ENCODE data around the gene PIN1. TPM values are rescaled to one million over a fixed set of nuclear protein-coding genes. Genes with fewer than 3 reads are reported as not detected.

Gene PIN1
- total and polyA plus RNA-seq, 2 experiments from 2014 or later: 102 to 124 TPM

- H3K9ac ChIP-seq: peak overlapping the region; percentile 77
- TF ChIP-seq EZH2phosphoT487 (IDR thresholded peaks at IDR 0.05; ENCODE audit: insufficient read depth, low read depth) (no peak), EZH2 (IDR thresholded peaks at IDR 0.05; ENCODE audit: insufficient read depth, poor library complexity, severe bottlenecking) (no peak)
- H2AFZ ChIP-seq: peak overlapping the region; percentile 95
- H3F3A ChIP-seq (ENCODE audit: insufficient read depth): peaks cover 24% of the 10 kb centered on the region
- H3K27ac ChIP-seq: peak overlapping the region; percentile 69
- peak; percentile 97 for DNase-seq
- WGBS, 2 experiments (ENCODE audit: low coverage in 1 of 2, low lambda C conversion rate in 2 of 2, missing lambda C conversion rate in 2 of 2): 3 to 4% methylated on average over 7 to 50 of the region's 50 CpGs
- peak overlapping the region; percentile 88 for H3K4me3 ChIP-seq
- H3K9me3 ChIP-seq (ENCODE audit: low read depth): no peaks in the 10 kb centered on the region
- H4K20me1 ChIP-seq (ENCODE audit: insufficient read depth): no peaks in the 10 kb centered on the region
- in situ Hi-C loops (cut with MboI): loop anchor here (25.0 kb wide), 1 partner anchor 479 kb away; the partner anchor contains the start of genes ZNF559 and ZNF699
- H3K27me3 ChIP-seq (replicated peaks; ENCODE audit: insufficient read depth): no peaks in the 10 kb centered on the region
- H3K9me2 ChIP-seq (ENCODE audit: insufficient read depth): no peaks in the 10 kb centered on the region
- peak overlapping the region; percentile 74 for H3K4me2 ChIP-seq (ENCODE audit: unreplicated experiment)
- no peaks in the 10 kb centered on the region for H3K79me2 ChIP-seq (ENCODE audit: insufficient read depth)
- H3K4me1 ChIP-seq (ENCODE audit: insufficient read depth): no peaks in the 10 kb centered on the region
- no peaks in the 10 kb centered on the region for H3K36me3 ChIP-seq (ENCODE audit: low read depth)
These were observed 43.4 kb upstream of the PIN1 start for GRCh38 chr19:9791552-9792205.

- H3K9ac ChIP-seq: peak overlapping the region; percentile 77
- H3K9me2 ChIP-seq (ENCODE audit: insufficient read depth): no peaks in the 10 kb centered on the region
- DNase-seq: peak; percentile 98
- no peaks in the 10 kb centered on the region for H3K9me3 ChIP-seq (ENCODE audit: low read depth)
- no peaks in the 10 kb centered on the region for H4K20me1 ChIP-seq (ENCODE audit: insufficient read depth)
- TF ChIP-seq EZH2 (IDR thresholded peaks at IDR 0.05; ENCODE audit: insufficient read depth, poor library complexity, severe bottlenecking) (no peak), EZH2phosphoT487 (IDR thresholded peaks at IDR 0.05; ENCODE audit: insufficient read depth, low read depth) (no peak)
- in situ Hi-C loops (cut with MboI): loop anchor here (25.0 kb wide), 1 partner anchor 480 kb away; the partner anchor contains the start of genes ZNF559 and ZNF699
- H3K27me3 ChIP-seq (replicated peaks; ENCODE audit: insufficient read depth): no peaks in the 10 kb centered on the region
- H3K27ac ChIP-seq: peak overlapping the region; percentile 69
- H3K36me3 ChIP-seq (ENCODE audit: low read depth): no peaks in the 10 kb centered on the region
- H3K4me1 ChIP-seq (ENCODE audit: insufficient read depth): no peaks in the 10 kb centered on the region
- H3K4me3 ChIP-seq: peak overlapping the region; percentile 88
- H3F3A ChIP-seq (ENCODE audit: insufficient read depth): peaks cover 27% of the 10 kb centered on the region
- H3K4me2 ChIP-seq (ENCODE audit: unreplicated experiment): peak overlapping the region; percentile 74
- H2AFZ ChIP-seq: peak overlapping the region; percentile 95
- WGBS, 2 experiments (ENCODE audit: low coverage in 1 of 2, low lambda C conversion rate in 2 of 2, missing lambda C conversion rate in 2 of 2): 0 to 6% methylated on average over 16 to 70 of the region's 70 CpGs
- H3K79me2 ChIP-seq (ENCODE audit: insufficient read depth): no peaks in the 10 kb centered on the region
These were observed 42.7 kb upstream of the PIN1 start for GRCh38 chr19:9792206-9793070.

- DNase-seq: peak; percentile 76
- WGBS, 2 experiments (ENCODE audit: low coverage in 1 of 2, low lambda C conversion rate in 2 of 2, missing lambda C conversion rate in 2 of 2): 19 to 21% methylated on average over 25 to 36 of the region's 36 CpGs
- in situ Hi-C loops (cut with MboI): loop anchor here (25.0 kb wide), 1 partner anchor 481 kb away; the partner anchor contains the start of genes ZNF559 and ZNF699
- Histone ChIP-seq H3K4me2 (ENCODE audit: unreplicated experiment) (peak overlapping the region; percentile 67), H3K36me3 (ENCODE audit: low read depth) (no peaks in the 10 kb centered on the region), H3K9me2 (ENCODE audit: insufficient read depth) (no peaks in the 10 kb centered on the region), H3K27me3 (replicated peaks; ENCODE audit: insufficient read depth) (no peaks in the 10 kb centered on the region), H4K20me1 (ENCODE audit: insufficient read depth) (no peaks in the 10 kb centered on the region), H3K4me3 (peak overlapping the region; percentile 88), H3K4me1 (ENCODE audit: insufficient read depth) (no peaks in the 10 kb centered on the region), H3K79me2 (ENCODE audit: insufficient read depth) (no peaks in the 10 kb centered on the region), H2AFZ (peak overlapping the region; percentile 95), H3K9ac (peak overlapping the region; percentile 77), H3K9me3 (ENCODE audit: low read depth) (no peaks in the 10 kb centered on the region), H3F3A (ENCODE audit: insufficient read depth) (peaks cover 27% of the 10 kb centered on the region), H3K27ac (peak overlapping the region; percentile 66)
- no peak for TF ChIP-seq EZH2 (IDR thresholded peaks at IDR 0.05; ENCODE audit: insufficient read depth, poor library complexity, severe bottlenecking)
- TF ChIP-seq EZH2phosphoT487 (IDR thresholded peaks at IDR 0.05; ENCODE audit: insufficient read depth, low read depth): no peak
These were observed 42.0 kb upstream of the PIN1 start for GRCh38 chr19:9793071-9793591.

- no peak for TF ChIP-seq EZH2 (IDR thresholded peaks at IDR 0.05; ENCODE audit: insufficient read depth, poor library complexity, severe bottlenecking)
- TF ChIP-seq EZH2phosphoT487 (IDR thresholded peaks at IDR 0.05; ENCODE audit: insufficient read depth, low read depth): no peak
- Histone ChIP-seq H3K9ac (no peak overlapping the region), H3K36me3 (ENCODE audit: low read depth) (no peaks in the 10 kb centered on the region), H3K27ac (peak overlapping the region; percentile 49), H3K27me3 (replicated peaks; ENCODE audit: insufficient read depth) (no peaks in the 10 kb centered on the region), H3K79me2 (ENCODE audit: insufficient read depth) (no peaks in the 10 kb centered on the region), H3K9me3 (ENCODE audit: low read depth) (no peaks in the 10 kb centered on the region), H2AFZ (peak overlapping the region; percentile 76), H3K9me2 (ENCODE audit: insufficient read depth) (no peaks in the 10 kb centered on the region), H4K20me1 (ENCODE audit: insufficient read depth) (no peaks in the 10 kb centered on the region), H3K4me1 (ENCODE audit: insufficient read depth) (no peaks in the 10 kb centered on the region), H3K4me2 (ENCODE audit: unreplicated experiment) (no peak overlapping the region), H3K4me3 (no peak overlapping the region), H3F3A (ENCODE audit: insufficient read depth) (peaks cover 31% of the 10 kb centered on the region)
- in situ Hi-C loops (cut with MboI): loop anchor here (25.0 kb wide), 1 partner anchor 484 kb away; the partner anchor contains the start of genes ZNF559 and ZNF699
- peak; percentile 88 for DNase-seq
- WGBS, 2 experiments (ENCODE audit: low coverage in 1 of 2, low lambda C conversion rate in 2 of 2, missing lambda C conversion rate in 2 of 2): 41 to 43% methylated on average over 6 of the region's 6 CpGs
These were observed 38.9 kb upstream of the PIN1 start for GRCh38 chr19:9796113-9796773.
